ENCODE measurements around the gene TP53I11.
A peak's percentile ranks its signal among the peaks of the same experiment; 100 is the strongest.

Gene TP53I11, protein sequence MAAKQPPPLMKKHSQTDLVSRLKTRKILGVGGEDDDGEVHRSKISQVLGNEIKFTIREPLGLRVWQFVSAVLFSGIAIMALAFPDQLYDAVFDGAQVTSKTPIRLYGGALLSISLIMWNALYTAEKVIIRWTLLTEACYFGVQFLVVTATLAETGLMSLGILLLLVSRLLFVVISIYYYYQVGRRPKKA
- 7.3 to 49.5 (median 33.9) reads per million in 4 experiments for total RNA-seq

DNA sequence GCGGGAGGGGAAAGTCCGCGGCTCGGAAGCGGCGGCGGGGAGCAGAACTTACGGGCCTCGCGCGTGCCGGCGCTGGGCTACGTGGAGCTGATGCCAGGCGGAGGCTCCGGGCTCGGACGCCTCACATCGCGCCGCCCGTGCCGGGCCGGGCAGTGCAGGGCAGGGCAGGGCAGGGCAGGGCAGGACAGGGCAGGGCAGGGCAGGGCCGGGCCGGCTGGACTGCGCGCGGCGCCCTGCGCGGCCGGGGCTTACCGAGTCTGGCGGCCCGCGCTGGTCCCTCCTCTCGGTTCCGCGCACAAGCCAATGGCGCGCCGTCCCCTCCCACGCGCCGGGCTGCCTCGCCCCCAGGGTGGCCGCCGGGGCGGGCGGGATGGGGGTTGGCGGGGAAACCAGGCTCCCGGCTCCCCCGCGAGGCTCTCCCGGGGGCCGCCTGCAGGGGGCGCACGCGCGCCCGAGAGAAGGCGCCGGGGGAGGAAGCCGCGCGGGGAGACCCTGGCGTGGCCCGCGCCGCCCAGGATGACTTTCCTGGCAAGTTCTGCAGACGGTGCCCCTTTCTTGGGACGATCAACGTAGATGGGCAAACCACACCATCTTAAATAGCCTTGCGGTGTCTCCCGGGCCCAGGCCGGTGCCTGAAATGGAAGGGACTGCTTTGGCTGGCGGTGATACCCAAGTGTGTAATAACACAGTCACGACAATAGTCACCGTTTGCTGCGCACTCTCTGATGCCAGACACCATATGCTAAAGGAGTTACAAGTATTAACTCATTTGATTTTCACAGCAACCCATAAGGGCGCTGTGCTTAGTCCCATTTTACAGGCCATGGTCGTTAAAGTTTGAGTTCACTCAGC lies at the start of gene TP53I11:
Gene TP53I11, minus strand, starts transcription at position 259 of the 852 bp plus-strand sequence. CDS start 12,548 bp downstream, outside the sequence.
- DNase-seq = peak; percentile 11

DNA sequence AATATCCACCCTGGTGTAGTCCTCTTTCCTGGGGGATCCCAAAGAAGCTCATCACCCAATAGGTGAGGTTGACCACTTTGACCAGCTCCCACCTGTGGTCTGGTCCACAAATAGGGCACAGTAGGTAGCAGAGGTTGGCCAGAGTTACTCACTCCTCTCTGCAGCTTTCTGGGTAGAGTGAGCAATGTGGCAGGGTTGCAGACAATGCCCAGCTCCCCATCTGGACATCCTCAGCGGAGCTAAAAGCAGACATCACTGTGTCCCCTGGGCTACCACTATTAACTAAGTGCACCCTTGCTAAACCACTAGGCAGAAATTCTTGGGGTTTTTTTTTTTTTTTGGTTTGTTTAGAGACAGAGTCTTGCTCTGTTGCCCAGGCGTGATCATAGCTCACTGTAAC lies 48.4 kb upstream of the TP53I11 start:
- no peak for DNase-seq

DNA sequence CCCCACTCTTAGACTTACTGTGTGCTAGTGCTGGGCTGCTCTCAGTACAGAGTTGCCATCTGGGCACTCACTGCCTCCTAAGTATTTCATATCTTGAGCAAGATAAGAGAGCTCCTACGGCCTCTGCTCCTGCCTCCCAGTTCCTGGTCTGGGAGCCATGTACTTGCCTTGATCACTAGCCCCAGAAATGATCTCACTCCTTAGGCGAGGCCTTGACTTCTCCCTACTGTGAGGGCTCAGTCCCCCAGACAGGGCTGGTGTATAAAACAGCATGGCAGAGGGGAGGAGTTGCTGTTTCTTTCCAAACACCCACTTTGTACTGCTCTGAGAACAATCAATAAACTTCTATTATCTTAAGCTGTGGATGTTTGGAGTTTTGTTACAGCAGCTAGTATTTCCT lies 47.4 kb upstream of the TP53I11 start:
- DNase-seq = no peak

DNA sequence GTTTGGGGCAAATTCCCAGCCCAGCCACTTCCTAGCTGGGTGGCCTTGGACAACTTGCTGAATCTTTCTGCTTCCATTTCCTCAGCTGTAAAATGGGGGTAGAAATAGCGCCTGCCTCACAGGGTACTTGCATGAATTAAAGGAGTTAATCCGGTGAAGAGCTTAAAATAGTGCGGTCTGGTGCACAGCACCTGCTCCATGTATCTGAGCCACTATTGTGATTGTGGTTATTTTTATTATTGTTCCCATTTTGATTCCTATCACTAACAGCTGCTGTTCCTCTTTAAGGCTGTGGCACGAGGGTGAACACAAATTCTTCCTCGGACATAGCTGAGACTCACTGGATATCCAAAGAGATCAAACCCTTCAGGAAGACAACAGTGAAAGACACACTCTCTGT lies 46.9 kb upstream of the TP53I11 start:
- DNase-seq = no peak

DNA sequence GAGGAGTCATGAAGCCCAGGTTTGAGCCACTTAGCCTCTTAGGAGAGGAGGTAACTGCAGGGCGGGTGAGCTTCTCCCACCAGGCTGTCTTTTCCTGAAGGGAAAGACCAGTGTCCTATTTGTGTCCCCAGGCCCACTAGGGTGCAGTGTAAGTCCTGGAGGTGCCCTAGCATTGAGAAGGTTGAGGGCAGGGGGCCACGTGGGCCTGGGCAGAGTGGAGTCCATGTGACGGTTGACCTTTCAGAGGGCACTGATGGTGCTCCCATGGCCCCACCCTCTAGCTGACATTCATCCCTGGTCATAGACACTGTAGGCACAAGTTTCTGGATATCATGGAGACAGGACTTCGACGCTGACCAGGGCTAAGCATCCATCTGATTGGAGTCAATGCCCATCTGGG lies 44.1 kb upstream of the TP53I11 start:
- DNase-seq = no peak

DNA sequence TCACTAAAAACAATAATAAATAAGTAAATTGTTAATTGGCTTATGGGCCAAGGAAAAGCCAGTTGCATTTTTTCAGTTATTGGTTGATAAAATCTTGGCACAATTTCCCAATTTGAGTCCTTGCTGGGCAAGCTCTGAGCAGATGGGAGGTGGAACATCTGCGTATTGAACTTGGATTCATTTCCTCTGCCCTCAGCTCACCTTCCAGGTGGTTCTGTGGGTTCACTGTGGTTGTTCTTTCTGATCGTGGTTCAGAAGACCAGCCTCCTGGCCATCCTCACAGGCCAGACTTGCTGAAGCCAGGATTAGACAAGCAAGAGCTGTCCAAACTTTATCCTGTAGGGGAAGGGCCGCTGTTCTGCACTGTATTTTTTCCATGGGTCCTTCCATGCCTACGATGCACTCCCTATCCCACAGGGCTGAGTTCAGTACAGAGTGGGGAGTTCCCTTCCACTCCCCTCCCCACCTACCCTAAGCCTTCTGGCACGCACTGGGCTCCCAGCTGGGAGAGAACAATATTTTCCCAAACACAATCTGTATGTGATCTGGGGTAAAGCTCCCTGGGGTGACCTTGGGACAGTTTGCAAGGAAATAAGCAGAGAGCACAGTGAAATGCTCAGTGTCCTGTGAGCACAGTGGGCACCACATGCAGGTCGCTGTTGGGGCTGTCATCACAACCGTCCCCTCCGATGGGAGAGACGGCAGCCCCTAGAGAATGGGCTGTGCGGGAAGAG lies 43.5 kb upstream of the TP53I11 start:
- no peak for DNase-seq

DNA sequence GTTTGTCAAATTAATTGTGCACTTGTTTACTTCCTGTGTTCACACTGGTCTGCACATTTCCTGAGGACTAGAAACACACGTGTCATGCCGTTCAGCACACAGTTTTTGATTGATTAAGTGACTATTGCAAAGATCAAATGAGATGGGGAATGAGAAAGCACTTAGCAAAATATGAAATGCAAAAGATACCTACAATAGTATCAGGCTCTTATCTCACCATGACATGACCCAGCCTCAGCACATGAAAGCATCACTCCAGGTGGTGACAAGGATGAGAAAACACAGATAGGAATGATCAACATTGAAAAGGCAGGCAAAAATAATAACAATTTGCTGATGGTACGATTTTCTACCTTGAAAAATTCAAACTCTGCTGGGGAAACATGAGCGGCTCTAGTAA lies 42.1 kb upstream of the TP53I11 start:
- no peak for DNase-seq

DNA sequence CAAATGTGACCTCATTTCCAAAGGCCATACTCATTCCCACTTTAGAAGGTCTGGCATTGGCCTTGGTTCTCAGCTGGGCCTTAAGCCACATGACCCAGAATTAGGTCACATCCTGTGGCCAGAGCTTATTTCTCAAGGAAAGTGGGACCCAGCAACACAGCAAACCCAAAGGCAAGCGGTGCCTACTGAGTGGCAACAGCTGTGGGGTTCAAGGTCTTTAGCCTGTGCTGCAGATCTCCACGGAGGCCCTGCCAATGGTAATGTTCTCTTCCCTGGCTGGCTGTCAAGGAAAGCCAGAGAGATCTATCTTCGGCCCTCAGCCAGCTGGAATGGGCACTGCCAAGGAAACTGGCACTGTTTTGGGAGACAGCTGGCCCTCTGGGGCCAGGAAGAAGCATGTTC lies 41.5 kb upstream of the TP53I11 start:
- DNase-seq = no peak

DNA sequence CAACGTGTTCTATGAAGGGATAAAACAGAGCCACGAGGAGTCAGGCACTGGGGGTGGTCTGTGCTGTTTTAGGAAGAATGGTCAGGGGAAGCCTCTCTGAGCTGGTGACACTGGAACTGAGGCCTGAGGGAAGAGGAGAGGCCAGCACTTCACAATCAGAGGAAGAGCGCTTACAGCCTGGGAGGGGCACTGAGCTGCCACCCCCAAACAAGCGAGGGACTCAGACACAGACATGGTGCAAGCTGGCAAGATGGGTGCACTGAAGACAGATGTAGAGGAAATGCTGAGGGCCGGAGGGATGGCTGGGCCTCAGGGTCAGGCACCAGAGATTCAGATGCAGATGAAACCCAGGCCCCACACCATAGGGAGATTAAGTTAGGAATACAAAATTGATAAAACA lies 40.0 kb upstream of the TP53I11 start:
- DNase-seq = no peak

DNA sequence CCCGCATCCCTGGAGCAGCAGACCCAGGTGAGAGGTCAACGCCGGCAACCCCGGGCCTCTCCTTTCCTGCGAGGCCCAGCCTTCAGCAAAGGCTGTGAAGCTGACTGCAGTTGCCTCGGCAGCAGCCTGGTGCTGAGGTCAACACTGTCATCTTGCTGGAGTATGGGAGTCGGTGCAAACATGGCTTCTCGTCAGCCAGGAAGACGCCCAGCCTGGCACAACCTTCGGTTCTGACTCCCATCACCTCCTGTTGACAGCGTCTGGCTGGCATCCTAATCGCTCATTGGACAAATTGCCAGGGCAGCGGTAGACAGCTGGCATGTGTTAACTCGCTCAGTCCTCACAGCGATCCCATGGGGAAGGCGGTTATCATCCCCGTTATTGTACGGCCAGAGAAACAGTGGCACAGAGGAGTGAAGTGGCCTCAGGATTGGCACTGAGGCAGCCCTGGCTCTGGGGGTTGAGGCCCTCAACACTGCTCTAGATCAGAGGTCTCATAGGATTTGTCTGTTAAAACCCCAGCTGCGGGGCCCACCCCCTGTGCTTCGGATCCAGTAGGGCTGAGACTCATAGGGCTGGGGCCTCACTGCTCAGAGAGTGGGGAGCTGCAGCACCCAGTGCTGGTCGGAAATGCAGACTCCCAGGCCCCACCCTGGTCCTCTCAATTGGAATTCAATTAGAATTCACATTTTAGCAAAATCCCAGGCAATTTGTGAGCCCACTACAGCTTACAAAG lies 39.3 kb upstream of the TP53I11 start:
- no peak for DNase-seq

DNA sequence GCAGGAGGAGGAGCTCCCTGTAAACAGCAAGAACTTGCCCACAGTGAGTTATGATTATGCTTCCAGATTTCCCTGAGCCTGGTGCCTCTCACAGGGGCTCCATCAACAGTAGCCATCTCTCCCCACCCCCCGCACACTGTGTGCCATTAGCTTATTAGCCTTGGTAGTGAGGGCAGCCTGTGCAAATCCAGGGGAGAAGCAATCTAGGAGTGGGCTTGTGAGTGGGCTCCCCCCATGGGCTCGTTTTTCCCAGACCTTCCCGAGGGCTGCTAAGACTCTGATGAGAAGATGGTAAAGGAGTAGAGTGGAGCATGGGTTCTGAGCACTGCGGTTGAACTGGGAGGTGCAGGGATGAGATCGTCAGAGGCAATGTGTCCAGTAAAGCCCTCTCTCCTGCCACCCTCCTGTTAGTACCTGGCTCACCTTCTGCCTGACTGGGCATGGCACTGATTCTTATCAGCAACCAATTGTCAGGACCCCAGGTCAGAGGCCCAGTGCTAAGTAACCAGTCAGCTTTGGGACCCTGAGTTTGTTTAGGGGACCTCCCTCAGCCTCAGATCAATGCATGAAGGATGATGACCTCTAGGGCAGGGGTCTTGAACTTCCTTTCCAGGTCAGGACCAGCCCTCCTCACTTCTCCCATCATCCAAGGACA lies 38.4 kb upstream of the TP53I11 start:
- no peak for DNase-seq

DNA sequence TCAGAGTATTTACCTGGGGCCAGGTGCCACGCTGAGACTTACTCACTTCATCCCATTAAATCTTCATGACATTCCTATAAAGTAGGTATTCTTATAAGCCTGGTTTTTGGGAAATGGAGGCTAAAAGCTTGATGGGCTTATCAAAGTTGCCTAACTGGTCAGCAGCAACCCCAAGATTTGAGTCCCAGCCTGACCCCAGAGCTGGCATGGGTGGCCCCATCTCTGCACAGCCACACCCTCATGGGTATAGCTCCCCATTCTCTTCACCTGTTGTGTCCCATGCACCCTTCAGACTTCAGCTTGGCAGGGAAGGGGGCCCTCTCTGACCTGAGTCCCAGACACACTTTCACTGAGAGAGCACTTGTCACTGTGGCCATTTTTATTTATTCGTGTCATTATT lies 37.4 kb upstream of the TP53I11 start:
- no peak for DNase-seq

DNA sequence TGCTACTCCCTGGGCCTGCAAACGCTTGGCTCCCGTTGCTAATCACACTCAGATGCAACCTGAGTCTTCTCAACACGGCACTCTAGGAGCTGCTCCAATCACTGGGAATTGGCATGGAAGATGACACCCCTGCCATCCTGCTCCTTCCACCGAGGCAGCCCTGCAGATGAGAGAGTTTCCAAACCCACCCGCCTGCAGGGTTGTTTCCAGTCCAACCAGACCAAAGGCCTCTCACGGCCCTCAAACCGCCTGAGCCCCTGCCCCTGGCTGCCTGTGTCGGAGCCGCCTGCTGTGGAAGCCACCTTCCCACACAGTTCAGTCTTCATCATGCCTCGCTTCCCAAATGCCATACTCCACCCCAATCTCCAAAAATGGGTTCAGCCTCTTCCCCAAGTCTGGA lies 36.8 kb upstream of the TP53I11 start:
- DNase-seq = no peak

DNA sequence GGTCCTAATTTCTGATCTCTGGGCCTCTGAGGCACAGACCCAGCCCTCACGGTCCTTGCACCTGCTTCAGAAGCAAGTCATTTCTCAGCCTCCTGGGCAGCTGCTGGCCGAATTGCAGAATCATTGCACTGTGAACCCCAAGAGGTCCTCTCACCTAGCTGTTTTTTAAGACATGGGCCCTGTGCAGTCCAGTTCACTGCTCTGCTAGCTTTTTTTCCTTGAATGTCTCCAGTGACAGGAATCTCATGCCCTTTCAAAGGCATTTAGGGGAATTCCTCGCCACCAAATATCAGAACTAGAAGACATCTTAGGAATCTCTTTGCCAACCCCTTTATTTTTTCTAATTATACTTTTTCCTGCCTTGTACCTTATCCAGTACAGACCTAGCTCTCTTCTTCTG lies 35.6 kb upstream of the TP53I11 start:
- no peak for DNase-seq

DNA sequence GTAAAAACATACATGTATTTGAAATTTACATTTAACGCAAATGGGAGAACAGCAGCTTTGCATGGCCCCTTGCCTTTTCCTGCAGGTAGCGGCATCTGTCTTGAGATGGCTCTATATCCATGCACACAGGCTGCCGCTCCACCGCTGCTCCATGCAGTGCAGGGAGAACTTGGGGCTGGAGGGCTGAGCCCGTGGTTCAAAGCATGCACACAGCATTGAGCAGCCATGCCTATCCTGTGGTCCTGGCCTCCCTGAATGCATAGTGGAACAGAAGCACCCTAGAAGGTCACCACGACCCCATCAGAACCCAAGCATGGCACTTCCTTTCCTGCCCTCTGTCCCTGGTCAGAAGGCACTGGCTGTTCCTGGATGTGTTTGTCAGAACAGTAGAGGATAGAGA lies 35.0 kb upstream of the TP53I11 start:
- no peak for DNase-seq

DNA sequence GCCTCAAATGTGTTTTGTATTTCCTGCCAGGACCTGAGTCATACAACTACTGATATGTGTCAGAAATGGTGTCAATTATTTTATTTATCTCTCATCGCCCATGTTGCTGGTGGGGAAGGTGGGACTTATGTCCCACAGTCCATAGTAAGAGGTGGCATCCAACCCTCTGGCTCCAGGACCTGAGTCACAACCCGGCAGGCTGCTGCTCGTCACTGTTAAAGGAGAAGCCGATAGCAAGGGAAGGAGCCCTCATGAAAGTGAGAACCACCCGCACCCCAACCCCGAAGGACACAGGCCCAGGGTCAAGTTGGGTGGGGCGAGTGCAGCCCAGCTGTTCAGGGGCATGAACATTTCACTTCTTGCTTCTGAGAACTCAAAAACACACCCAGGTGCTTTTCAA lies 33.1 kb upstream of the TP53I11 start:
- no peak for DNase-seq

DNA sequence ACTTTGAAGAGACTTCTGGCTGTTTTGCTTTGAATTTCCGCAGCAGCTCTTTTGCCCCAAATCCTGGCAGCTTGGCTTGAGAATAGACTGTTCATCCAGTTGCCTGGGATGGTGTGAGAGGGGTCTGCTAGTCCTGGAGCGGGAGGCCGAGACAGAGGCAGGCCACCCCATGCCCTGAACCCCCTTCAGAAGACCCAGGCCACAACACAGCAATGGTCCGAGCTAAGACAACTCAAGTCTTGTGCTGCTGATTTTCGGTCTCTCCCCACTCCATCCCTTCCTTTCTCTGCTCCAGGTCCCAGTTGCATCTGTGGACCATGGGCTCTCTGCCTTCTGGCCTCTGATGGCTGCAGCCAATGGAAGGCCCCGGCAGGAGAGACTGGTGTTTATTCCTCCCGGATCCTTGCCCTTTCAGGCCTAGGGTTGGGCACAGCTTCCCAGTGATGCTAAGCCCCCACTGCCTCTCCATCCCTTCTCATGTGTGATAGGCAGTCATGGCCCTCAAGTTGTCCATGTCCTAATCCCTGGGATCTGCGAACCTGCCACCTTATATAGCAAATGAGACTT lies 31.9 kb upstream of the TP53I11 start:
- DNase-seq = no peak

DNA sequence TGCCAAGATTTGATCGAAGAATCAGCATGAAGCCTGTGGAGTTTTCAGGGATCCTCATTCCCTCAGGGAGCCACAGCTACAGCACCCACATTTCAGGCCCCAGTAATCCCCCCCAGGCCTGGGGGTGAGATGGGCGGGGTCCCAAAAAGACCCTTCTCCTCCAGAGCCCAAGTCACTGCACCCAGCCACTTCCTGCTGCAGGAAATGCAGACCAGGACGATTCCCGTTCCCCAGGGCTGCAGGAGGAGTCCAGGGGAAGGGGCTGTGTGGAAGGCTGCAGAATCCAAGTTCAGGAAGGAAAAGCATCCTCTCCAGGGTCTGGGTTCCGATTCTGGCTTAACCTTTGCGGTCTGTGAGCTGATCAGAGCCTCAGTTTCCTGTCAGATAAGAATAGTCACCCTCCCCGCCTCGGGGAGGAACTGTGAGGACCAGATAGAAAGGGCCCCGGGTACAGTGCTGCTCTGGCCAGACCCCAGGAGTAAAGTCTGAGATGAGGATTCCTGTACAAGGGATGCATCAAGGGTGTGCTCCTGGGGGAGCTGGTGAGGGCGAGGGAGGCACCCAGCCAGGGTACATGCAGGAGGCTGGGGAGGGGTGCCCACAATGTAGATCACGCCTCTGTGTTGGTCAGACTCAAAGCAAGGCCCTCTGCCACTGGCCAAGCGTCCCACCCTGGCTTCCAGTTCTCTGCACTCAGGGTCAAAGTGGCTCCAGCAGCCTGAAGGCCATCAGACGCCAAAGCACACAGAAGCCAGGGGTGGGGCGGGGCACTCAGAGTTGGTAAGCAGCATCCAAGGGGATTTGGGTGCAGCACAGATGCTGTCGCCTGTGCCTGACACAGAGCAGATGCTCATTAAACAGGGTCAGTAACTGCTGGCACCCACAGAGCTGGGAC lies 30.1 kb upstream of the TP53I11 start:
- DNase-seq = no peak

DNA sequence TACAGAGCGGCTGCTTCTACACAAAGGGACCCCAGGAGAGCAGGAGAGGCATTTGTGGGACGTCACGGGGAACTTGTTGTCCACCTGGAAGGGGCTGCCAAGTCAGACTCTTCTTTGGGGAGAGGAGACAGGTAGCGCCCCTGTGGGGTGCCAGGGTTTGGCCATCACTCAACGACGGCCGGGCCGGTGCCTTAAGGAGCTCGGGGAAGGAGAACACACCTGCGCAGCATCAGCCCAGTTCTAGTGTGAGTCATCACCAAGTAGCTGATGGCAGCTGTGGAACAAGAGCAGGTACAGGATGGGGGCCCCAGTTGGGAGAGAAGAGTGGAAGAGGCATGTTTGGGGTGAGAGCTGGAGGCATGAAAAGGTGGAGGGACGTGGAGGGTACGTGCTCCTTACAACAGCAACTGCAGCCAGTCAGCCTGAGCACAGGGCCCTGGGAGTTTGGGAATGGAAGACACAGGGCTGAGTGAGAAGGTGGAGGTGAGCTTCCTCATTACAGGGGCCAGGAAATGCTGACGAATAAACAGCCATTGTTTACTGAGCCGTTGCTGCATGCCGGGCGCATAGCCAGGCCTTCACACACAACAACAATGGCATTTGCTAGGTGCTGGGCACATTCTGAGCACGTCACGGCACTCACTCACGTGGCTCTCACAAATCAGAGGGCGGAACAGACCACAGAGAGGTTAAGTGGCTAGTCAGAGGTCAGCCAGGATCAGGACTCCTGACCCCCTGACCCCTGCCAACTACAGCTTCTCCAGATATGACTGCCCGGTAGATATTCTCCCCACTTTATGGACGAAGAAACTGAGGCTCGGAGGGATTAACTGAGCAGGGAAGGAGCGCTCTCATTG lies 29.1 kb upstream of the TP53I11 start:
- DNase-seq = no peak

DNA sequence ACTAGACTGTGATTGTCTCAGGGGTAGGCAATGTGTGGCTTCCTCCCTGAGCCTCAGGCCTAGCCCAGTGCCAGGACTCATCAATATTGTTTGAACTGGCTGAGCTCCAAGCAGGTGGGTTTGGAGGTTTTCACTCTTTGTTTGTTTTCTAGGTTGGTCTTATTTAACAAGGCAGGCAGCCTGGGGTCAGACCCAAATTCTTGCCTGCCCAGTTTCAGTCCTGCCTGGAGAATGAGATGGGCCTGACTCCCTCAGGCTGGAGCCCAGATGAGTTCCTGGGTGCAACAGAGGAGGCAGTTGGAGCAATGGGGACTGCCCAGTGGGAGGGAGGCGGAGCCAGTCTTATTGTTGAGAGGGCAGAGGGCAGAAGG lies 28.3 kb upstream of the TP53I11 start:
- DNase-seq = no peak

All from effector CD8-positive, alpha-beta T cell (primary cell).